Gastroesophageal sphincter (tissue), 3 donors: ENCODE measurements around the gene PRTFDC1.

Experiments used
- POLR2A ChIP-seq, 2 donors: fragments of 450-650 bp; IDR thresholded peaks; one replicate each; pipeline ENCODE4 v1.6.1; 2017; ENCODE audit warnings: antibody characterized with exemption in 2 of 2, mild to moderate bottlenecking in 2 of 2, moderate library complexity in 1 of 2
- POLR2AphosphoS5 ChIP-seq: sonication (generic); formaldehyde crosslinking; IDR thresholded peaks from one replicate; pipeline ENCODE4 v1.6.1; 2017; ENCODE audit warnings: antibody characterized with exemption
- TF ChIP-seq, protein P1 (sequence below), 4 experiments: fragments of 200-600 bp in 2 of 4; fragments of 450-650 bp in 2 of 4; sonication (generic) in 1 of 4; IDR thresholded peaks; one replicate each; pipeline ENCODE4 v1.5.1; 2017 to 2019; ENCODE audit warnings: antibody characterized with exemption in 4 of 4, mild to moderate bottlenecking in 2 of 4, moderate library complexity in 2 of 4

DNA sequence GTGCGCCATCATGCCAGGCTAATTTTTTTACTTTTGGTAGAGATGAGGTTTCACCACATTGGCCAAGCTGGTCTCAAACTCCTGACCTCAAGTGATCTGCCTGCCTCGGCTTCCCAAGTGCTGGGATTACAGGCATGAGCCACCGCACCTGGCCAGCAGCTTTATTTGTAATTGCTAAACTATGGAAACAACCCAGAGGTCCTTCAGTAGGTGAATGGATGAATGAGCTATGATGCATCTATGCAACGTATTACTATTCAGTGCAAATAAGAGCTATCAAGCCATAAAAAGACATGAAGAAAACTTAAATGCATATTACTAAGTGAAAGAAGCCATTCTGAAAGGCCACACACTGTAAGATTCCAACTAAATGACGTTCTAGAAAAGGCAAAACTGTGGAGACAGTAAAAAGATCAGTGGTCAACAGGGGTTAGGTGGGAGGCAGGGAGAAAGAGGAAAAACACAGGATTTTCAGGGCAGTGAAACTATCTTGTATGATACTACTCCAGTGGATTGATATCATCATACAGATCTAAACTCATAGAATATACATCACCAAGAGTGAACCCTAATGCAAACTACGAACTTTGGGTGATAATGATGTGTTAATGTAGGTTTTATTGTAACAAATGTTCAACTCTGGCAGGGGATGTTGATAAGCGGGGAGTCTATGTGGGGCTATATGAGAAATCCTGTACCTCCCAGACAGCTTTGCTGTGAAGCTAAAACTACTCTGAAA is 66.7 kb downstream of the PRTFDC1 start:
- TF ChIP-seq, protein P1, sequence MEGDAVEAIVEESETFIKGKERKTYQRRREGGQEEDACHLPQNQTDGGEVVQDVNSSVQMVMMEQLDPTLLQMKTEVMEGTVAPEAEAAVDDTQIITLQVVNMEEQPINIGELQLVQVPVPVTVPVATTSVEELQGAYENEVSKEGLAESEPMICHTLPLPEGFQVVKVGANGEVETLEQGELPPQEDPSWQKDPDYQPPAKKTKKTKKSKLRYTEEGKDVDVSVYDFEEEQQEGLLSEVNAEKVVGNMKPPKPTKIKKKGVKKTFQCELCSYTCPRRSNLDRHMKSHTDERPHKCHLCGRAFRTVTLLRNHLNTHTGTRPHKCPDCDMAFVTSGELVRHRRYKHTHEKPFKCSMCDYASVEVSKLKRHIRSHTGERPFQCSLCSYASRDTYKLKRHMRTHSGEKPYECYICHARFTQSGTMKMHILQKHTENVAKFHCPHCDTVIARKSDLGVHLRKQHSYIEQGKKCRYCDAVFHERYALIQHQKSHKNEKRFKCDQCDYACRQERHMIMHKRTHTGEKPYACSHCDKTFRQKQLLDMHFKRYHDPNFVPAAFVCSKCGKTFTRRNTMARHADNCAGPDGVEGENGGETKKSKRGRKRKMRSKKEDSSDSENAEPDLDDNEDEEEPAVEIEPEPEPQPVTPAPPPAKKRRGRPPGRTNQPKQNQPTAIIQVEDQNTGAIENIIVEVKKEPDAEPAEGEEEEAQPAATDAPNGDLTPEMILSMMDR (IDR thresholded peaks at IDR 0.05) = no peak
- TF ChIP-seq POLR2A (IDR thresholded peaks at IDR 0.05) (no peak), POLR2AphosphoS5 (no peak)
